Fibroblast of villous mesenchyme (primary cell): ENCODE results near the gene CYTH1. TPM values are rescaled to one million over a fixed set of nuclear protein-coding genes. Genes with fewer than 3 reads are reported as not detected.

Experiments
- DNase-seq: peaks from one replicate; pipeline ENCODE4 v3.0.0-alpha.2; 2010; ENCODE audit warnings: low read depth
- H3K4me3 ChIP-seq: 2 replicates; pipeline ENCODE4 v1.5.1; 2011; ENCODE audit warnings: low read depth, mild to moderate bottlenecking, low read length
- total RNA-seq: library from RNA; depleted of rRNA; stranded (reverse); fragments of >200 nt; gene quantifications from 2 replicates; pipeline ENCODE4 v1.2.3, GENCODE V29; 2012
- TF ChIP-seq, protein P1 (sequence below): IDR thresholded peaks from 2 replicates; pipeline ENCODE4 v1.5.1; 2012; ENCODE audit warnings: low read depth, mild to moderate bottlenecking, low read length; ENCODE audit not compliant: insufficient read depth

The CYTH1 gene
- total RNA-seq, 1 donor = 19.4 TPM

- DNase-seq = no peak
- no peak overlapping the region for H3K4me3 ChIP-seq
- TF ChIP-seq, protein P1, sequence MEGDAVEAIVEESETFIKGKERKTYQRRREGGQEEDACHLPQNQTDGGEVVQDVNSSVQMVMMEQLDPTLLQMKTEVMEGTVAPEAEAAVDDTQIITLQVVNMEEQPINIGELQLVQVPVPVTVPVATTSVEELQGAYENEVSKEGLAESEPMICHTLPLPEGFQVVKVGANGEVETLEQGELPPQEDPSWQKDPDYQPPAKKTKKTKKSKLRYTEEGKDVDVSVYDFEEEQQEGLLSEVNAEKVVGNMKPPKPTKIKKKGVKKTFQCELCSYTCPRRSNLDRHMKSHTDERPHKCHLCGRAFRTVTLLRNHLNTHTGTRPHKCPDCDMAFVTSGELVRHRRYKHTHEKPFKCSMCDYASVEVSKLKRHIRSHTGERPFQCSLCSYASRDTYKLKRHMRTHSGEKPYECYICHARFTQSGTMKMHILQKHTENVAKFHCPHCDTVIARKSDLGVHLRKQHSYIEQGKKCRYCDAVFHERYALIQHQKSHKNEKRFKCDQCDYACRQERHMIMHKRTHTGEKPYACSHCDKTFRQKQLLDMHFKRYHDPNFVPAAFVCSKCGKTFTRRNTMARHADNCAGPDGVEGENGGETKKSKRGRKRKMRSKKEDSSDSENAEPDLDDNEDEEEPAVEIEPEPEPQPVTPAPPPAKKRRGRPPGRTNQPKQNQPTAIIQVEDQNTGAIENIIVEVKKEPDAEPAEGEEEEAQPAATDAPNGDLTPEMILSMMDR = no peak
Measured at GRCh38 chr17:78806451-78806850, 24.4 kb upstream of the CYTH1 start.

- H3K4me3 ChIP-seq = no peak overlapping the region
- no peak for DNase-seq
- TF ChIP-seq, protein P1 = no peak
Measured at GRCh38 chr17:78805301-78805700, 23.2 kb upstream of the CYTH1 start.

- no peak for DNase-seq
- TF ChIP-seq, protein P1 = no peak
- no peak overlapping the region for H3K4me3 ChIP-seq
Measured at GRCh38 chr17:78804777-78805176, 22.7 kb upstream of the CYTH1 start.

GRCh38 chr17:78803186-78803845 lies 21.2 kb upstream of the CYTH1 start:
- DNase-seq = no peak
- no peak overlapping the region for H3K4me3 ChIP-seq
- TF ChIP-seq, protein P1 = no peak

DNA sequence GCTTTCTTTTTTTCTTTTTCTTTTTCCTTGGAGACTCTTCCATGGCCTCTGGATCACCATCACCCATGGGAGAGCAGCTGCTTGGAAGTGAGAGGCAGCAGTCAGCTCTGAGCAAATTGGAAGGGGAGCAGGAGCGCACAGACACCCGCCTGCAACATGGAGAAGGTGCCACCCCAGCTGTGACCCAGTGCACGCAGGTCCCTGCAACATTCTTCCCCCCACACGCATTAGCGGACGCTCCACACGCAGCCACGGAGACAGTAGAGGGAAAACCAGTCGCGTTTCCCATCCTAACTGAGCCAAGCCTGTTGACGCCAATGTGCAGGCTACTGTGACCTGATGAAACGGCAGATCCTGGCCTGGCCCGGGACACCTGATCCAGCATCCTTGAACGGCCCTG lies 20.4 kb upstream of the CYTH1 start:
- DNase-seq = no peak
- H3K4me3 ChIP-seq = no peak overlapping the region
- TF ChIP-seq, protein P1 = no peak

- TF ChIP-seq, protein P1 = no peak
Measured at GRCh38 chr17:78802008-78802407, 19.9 kb upstream of the CYTH1 start.

DNA sequence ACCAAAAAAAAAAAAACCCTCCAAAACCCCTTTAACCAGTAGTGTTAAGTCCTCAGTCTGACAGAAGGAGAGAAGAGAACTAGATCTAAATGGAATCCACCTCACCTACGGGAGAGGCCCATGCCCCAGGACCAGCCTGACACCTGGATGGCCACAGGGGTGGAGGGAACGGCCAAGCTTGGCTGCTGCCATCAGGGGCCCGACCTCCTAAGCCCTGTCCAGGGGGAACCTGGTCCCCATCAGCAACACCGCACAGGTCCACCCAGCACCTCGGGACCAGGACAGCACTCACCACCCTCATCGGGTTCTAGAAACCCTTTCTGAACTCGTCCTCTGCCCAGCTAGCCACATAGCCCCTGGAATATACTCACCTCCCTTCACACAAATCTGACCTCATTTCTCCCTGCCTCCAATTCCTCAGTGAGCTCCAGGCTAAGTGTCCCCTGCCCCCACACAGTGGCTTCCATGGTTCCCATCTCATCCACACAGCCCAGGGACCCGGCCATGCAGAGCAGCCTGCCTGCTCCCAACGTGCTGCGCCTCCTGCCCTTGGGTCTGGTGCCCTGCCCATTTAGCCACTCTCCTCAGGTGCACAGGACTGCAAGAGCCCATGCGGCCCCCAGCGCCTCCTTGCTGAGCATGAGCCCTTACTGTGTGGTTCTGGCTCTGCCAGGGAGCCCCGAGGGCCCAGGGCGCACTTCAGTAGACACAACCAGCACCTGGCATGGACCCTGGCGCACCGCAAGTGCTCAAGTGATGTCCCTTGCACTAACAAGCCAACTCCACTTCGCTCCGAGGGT lies 18.3 kb upstream of the CYTH1 start:
- TF ChIP-seq, protein P1 = no peak
- H3K4me3 ChIP-seq = no peak overlapping the region
- DNase-seq = no peak

More at GRCh38 chr17:78802008-78802407, 19.9 kb upstream of the CYTH1 start:
- H3K4me3 ChIP-seq = no peak overlapping the region
- DNase-seq = no peak
